GM23338 (cell line): ENCODE measurements around the gene PDE1A. TPM values are rescaled to one million over a fixed set of nuclear protein-coding genes. Genes with fewer than 3 reads are reported as not detected.

Experiments
- ATAC-seq: fragments of 200-7000 bp; cut with Tn5 transposase; 3 replicates; pipeline ENCODE4 v1.9.1; 2020
- DNase-seq: peaks from one replicate; pipeline ENCODE4 v3.0.0-alpha.2; 2015; ENCODE audit warnings: low spot score
- H2AFZ ChIP-seq: fragments of 200-600 bp; sonication (generic); 2 replicates; pipeline ENCODE4 v1.8.0; 2016; ENCODE audit warnings: antibody characterized with exemption, mild to moderate bottlenecking, moderate library complexity
- H3F3A ChIP-seq: fragments of 200-600 bp; sonication (generic); replicated peaks from 2 replicates; pipeline ENCODE4 v1.8.0; 2017; ENCODE audit warnings: antibody characterized with exemption, mixed run types, low read depth
- H3K27ac ChIP-seq: fragments of 200-600 bp; sonication (generic); 2 replicates; pipeline ENCODE4 v1.6.1; 2016; ENCODE audit warnings: low read depth
- H3K27me3 ChIP-seq: fragments of 200-600 bp; sonication (generic); 2 replicates; pipeline ENCODE4 v1.8.0; 2016; ENCODE audit warnings: mild to moderate bottlenecking, mixed run types, moderate library complexity; ENCODE audit not compliant: insufficient read depth
- H3K36me3 ChIP-seq: fragments of 200-600 bp; sonication (generic); 2 replicates; pipeline ENCODE4 v1.8.0; 2016; ENCODE audit warnings: mild to moderate bottlenecking; ENCODE audit not compliant: insufficient read depth
- H3K4me1 ChIP-seq: fragments of 200-600 bp; sonication (generic); 2 replicates; pipeline ENCODE4 v1.8.0; 2016; ENCODE audit warnings: mild to moderate bottlenecking, moderate library complexity; ENCODE audit not compliant: insufficient read depth
- H3K4me2 ChIP-seq: fragments of 200-600 bp; sonication (generic); 2 replicates; pipeline ENCODE4 v1.7.1; 2017; ENCODE audit warnings: mixed run types
- H3K4me3 ChIP-seq: fragments of 200-600 bp; sonication (generic); 2 replicates; pipeline ENCODE4 v1.6.1; 2016; ENCODE audit warnings: mixed run types
- H3K79me2 ChIP-seq: fragments of 200-600 bp; sonication (generic); replicated peaks from 2 replicates; pipeline ENCODE4 v1.8.0; 2017; ENCODE audit warnings: mild to moderate bottlenecking; ENCODE audit not compliant: insufficient read depth
- H3K9me2 ChIP-seq: fragments of 200-600 bp; sonication (generic); 2 replicates; pipeline ENCODE4 v1.8.0; 2017; ENCODE audit not compliant: insufficient read depth
- H4K20me1 ChIP-seq: fragments of 200-600 bp; sonication (generic); replicated peaks from 2 replicates; pipeline ENCODE4 v1.8.0; 2017; ENCODE audit warnings: mild to moderate bottlenecking; ENCODE audit not compliant: insufficient read depth
- H3K27ac Mint-ChIP-seq: 2 replicates; pipeline ENCODE4 v1.8.0; 2020; ENCODE audit warnings: inconsistent platforms, mild to moderate bottlenecking, moderate library complexity, mixed read lengths
- H3K27me3 Mint-ChIP-seq: 3 replicates; pipeline ENCODE4 v1.8.0; 2022; ENCODE audit warnings: low read depth, mild to moderate bottlenecking, moderate library complexity, mixed read lengths, inconsistent platforms; ENCODE audit not compliant: insufficient read depth, poor library complexity
- H3K36me3 Mint-ChIP-seq: 3 replicates; pipeline ENCODE4 v1.8.0; 2021; ENCODE audit warnings: low read depth, mild to moderate bottlenecking, inconsistent platforms, moderate library complexity, mixed read lengths
- H3K4me1 Mint-ChIP-seq: 3 replicates; pipeline ENCODE4 v1.8.0; 2020; ENCODE audit warnings: mild to moderate bottlenecking, inconsistent platforms, mixed read lengths
- H3K4me3 Mint-ChIP-seq: 3 replicates; pipeline ENCODE4 v1.8.0; 2021; ENCODE audit warnings: moderate library complexity, mild to moderate bottlenecking, inconsistent platforms, mixed read lengths
- H3K9me3 Mint-ChIP-seq: 3 replicates; pipeline ENCODE4 v1.8.0; 2020; ENCODE audit warnings: moderate library complexity, mild to moderate bottlenecking, inconsistent platforms, mixed read lengths
- CREB1 ChIP-seq: fragments of 250-450 bp; sonication (Bioruptor Pico); IDR thresholded peaks from 2 replicates; pipeline ENCODE4 v1.5.0; 2020; ENCODE audit warnings: low read depth, mild to moderate bottlenecking, moderate library complexity
- CTCF ChIP-seq, 2 experiments: fragments of 200-600 bp in 1 of 2; sonication (generic) in 1 of 2; conservative IDR thresholded peaks; 2 replicates each; pipeline versions ENCODE4 v1.5.1 to v1.6.1; 2016 to 2017; ENCODE audit warnings: antibody characterized with exemption in 2 of 2, low read depth in 2 of 2, mild to moderate bottlenecking in 2 of 2, moderate library complexity in 1 of 2
- EZH2 ChIP-seq: fragments of 200-600 bp; sonication (generic); IDR thresholded peaks from one replicate; pipeline ENCODE4 v1.8.0; 2017; ENCODE audit warnings: antibody characterized with exemption, mild to moderate bottlenecking, low read depth; ENCODE audit not compliant: unreplicated experiment
- JUNB ChIP-seq: IDR thresholded peaks from one replicate; pipeline ENCODE4 v1.6.1; 2016; ENCODE audit warnings: antibody characterized with exemption; ENCODE audit not compliant: unreplicated experiment
- REST ChIP-seq: IDR thresholded peaks from one replicate; pipeline ENCODE4 v1.6.1; 2018; ENCODE audit warnings: antibody characterized with exemption; ENCODE audit not compliant: unreplicated experiment
- STAT1 ChIP-seq: IDR thresholded peaks from one replicate; pipeline ENCODE4 v1.6.1; 2016; ENCODE audit warnings: antibody characterized with exemption; ENCODE audit not compliant: unreplicated experiment
- ZNF331 ChIP-seq: fragments of 250-450 bp; sonication (Bioruptor Pico); IDR thresholded peaks from 2 replicates; pipeline ENCODE4 v1.5.0; 2020; ENCODE audit warnings: low read depth, mild to moderate bottlenecking, moderate library complexity
- ZNF462 ChIP-seq: fragments of 250-450 bp; sonication (Bioruptor Pico); IDR thresholded peaks from 2 replicates; pipeline ENCODE4 v1.5.0; 2020; ENCODE audit warnings: mild to moderate bottlenecking, moderate library complexity
- polyA plus RNA-seq: library from polyadenylated mRNA; unstranded; fragments of >200 nt; fragmentation: Nextera tagmentation; extraction: Ambion mirVana; gene quantifications from 2 replicates; pipeline ENCODE4 v1.2.1, GENCODE V29; 2016
- total RNA-seq: library from RNA; depleted of rRNA; stranded (reverse); fragments of >200 nt; shearing (Covaris generic); gene quantifications from 2 replicates; pipeline ENCODE4 v1.2.3, GENCODE V29; 2014

Gene PDE1A
- total and polyA plus RNA-seq, 2 experiments from 2014 or later, result 0.28 to 0.31 TPM

GRCh38 chr2:182432051-182432450, 5.2 kb upstream of the PDE1A start:
- no peak overlapping the region for H2AFZ ChIP-seq
- H3K4me2 ChIP-seq, result no peak overlapping the region
- H3K27me3 ChIP-seq, result no peaks in the 10 kb centered on the region
- Mint-ChIP-seq H3K9me3 (no peaks in the 10 kb centered on the region), H3K36me3 (no peaks in the 10 kb centered on the region), H3K4me3 (no peak overlapping the region), H3K27me3 (no peaks in the 10 kb centered on the region), H3K27ac (no peak overlapping the region), H3K4me1 (no peaks in the 10 kb centered on the region)
- no peaks in the 10 kb centered on the region for H4K20me1 ChIP-seq
- H3K4me3 ChIP-seq, result no peak overlapping the region
- H3K27ac ChIP-seq, result no peak overlapping the region
- H3K4me1 ChIP-seq, result no peaks in the 10 kb centered on the region
- no peaks in the 10 kb centered on the region for H3K36me3 ChIP-seq
- H3K9me2 ChIP-seq, result no peaks in the 10 kb centered on the region
- no peaks in the 10 kb centered on the region for H3K79me2 ChIP-seq
- DNase-seq, result no peak
- TF ChIP-seq CTCF (conservative IDR thresholded peaks at IDR 0.05; ENCODE audit: low read depth in 2 of 2) (no peak), STAT1 (no peak), CREB1 (CRISPR knock-in tag) (no peak), JUNB (no peak), ZNF462 (CRISPR knock-in tag) (no peak), REST (no peak), EZH2 (no peak), ZNF331 (CRISPR knock-in tag) (no peak)
- no peak for ATAC-seq
- H3F3A ChIP-seq, result no peaks in the 10 kb centered on the region
